ENCODE measurements around the gene AQP6.

GRCh38 chr12:50003595-50003994 lies 30.8 kb downstream of the AQP6 start:
- TF ChIP-seq, protein P1, sequence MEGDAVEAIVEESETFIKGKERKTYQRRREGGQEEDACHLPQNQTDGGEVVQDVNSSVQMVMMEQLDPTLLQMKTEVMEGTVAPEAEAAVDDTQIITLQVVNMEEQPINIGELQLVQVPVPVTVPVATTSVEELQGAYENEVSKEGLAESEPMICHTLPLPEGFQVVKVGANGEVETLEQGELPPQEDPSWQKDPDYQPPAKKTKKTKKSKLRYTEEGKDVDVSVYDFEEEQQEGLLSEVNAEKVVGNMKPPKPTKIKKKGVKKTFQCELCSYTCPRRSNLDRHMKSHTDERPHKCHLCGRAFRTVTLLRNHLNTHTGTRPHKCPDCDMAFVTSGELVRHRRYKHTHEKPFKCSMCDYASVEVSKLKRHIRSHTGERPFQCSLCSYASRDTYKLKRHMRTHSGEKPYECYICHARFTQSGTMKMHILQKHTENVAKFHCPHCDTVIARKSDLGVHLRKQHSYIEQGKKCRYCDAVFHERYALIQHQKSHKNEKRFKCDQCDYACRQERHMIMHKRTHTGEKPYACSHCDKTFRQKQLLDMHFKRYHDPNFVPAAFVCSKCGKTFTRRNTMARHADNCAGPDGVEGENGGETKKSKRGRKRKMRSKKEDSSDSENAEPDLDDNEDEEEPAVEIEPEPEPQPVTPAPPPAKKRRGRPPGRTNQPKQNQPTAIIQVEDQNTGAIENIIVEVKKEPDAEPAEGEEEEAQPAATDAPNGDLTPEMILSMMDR (IDR thresholded peaks at IDR 0.05) = no peak
- TF ChIP-seq POLR2AphosphoS5 (IDR thresholded peaks at IDR 0.05; ENCODE audit: low read depth, low read length) (no peak), SIN3A (IDR thresholded peaks at IDR 0.05; ENCODE audit: borderline replicate concordance, insufficient read depth, low read depth, low read length) (no peak)
- TF ChIP-seq, protein P2, sequence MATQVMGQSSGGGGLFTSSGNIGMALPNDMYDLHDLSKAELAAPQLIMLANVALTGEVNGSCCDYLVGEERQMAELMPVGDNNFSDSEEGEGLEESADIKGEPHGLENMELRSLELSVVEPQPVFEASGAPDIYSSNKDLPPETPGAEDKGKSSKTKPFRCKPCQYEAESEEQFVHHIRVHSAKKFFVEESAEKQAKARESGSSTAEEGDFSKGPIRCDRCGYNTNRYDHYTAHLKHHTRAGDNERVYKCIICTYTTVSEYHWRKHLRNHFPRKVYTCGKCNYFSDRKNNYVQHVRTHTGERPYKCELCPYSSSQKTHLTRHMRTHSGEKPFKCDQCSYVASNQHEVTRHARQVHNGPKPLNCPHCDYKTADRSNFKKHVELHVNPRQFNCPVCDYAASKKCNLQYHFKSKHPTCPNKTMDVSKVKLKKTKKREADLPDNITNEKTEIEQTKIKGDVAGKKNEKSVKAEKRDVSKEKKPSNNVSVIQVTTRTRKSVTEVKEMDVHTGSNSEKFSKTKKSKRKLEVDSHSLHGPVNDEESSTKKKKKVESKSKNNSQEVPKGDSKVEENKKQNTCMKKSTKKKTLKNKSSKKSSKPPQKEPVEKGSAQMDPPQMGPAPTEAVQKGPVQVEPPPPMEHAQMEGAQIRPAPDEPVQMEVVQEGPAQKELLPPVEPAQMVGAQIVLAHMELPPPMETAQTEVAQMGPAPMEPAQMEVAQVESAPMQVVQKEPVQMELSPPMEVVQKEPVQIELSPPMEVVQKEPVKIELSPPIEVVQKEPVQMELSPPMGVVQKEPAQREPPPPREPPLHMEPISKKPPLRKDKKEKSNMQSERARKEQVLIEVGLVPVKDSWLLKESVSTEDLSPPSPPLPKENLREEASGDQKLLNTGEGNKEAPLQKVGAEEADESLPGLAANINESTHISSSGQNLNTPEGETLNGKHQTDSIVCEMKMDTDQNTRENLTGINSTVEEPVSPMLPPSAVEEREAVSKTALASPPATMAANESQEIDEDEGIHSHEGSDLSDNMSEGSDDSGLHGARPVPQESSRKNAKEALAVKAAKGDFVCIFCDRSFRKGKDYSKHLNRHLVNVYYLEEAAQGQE (IDR thresholded peaks at IDR 0.05; ENCODE audit: insufficient read depth in 1 of 2, low read depth in 2 of 2, low read length in 1 of 2) = no peak

All from Panc1 (cell line).